ENCODE data around the gene CCDC15. TPM values are rescaled to one million over a fixed set of nuclear protein-coding genes. Genes with fewer than 3 reads are reported as not detected.

Gene CCDC15
- total and polyA plus RNA-seq, 2 of the 13 experiments (the other 11 are each of a cell fraction or from before 2014, with no cell fraction given) = 2.2 to 4.6 TPM

DNA sequence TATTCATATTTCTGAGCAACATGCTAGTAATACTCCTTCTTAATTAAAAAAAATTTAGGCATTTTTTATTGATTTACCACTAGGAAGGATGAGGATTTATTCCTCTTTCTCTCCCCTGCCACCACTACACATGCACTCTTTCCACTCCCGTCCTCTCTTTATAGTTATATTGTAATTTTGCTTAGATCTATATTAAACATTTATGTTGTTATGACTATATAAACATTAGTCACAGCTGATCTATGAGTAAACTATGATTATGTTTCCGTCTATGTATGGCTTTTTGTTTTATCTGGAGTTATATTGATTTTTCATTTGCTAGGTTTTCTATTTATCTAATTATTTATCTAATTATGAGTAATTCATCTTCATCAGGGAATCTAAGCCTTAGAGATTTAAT, 17.8 kb downstream of the CCDC15 start:
- Histone ChIP-seq H3K4me3 (replicated peaks in 1 of 3; ENCODE audit: insufficient read depth in 1 of 3, low read depth in 2 of 3, low read length in 3 of 3) (no peak overlapping the region), H3K4me2 (ENCODE audit: low read depth, low read length) (no peak overlapping the region), H3K27me3 (ENCODE audit: control insufficient read depth in 1 of 2, insufficient read depth in 2 of 2, low read length in 2 of 2) (no peaks in the 10 kb centered on the region), H3K36me3 (replicated peaks in 1 of 2; ENCODE audit: control insufficient read depth in 1 of 2, insufficient read depth in 2 of 2, low read length in 2 of 2) (no peaks in the 10 kb centered on the region), H4K20me1 (ENCODE audit: insufficient read depth, low read length) (no peaks in the 10 kb centered on the region), H3K79me2 (ENCODE audit: insufficient read depth, low read length) (no peaks in the 10 kb centered on the region), H2AFZ (ENCODE audit: low read length) (no peak overlapping the region), H3K9ac (ENCODE audit: insufficient read depth, low read depth, low read length) (no peak overlapping the region), H3K27ac (ENCODE audit: extremely low read length, insufficient read depth, low read length) (no peak overlapping the region), H3K9me3 (ENCODE audit: low read length) (no peaks in the 10 kb centered on the region), H3K4me1 (ENCODE audit: insufficient read depth, low read length) (no peaks in the 10 kb centered on the region)
- CTCF ChIA-PET (ENCODE audit: low intra/inter-chr PET ratio, low total read pairs) = no interaction called here
- FAIRE-seq (no peak), ATAC-seq (no peak), DNase-seq (ENCODE audit: low spot score) (no peak)
- WGBS (ENCODE audit: low lambda C conversion rate) = 97% methylated on average over 2 of the region's 2 CpGs
- POLR2A ChIA-PET = interaction anchor here (1.3 kb wide), 1 partner anchor 143 kb away, joined by 3 read pairs; no protein-coding TSS in a partner anchor
- TF ChIP-seq CREB3 (CRISPR knock-in tag; IDR thresholded peaks at IDR 0.05) (no peak), HNRNPUL1 (IDR thresholded peaks at IDR 0.05; ENCODE audit: low read depth, low read length) (no peak), TGIF2 (CRISPR knock-in tag; IDR thresholded peaks at IDR 0.05) (no peak), SP2 (CRISPR knock-in tag; IDR thresholded peaks at IDR 0.05) (no peak)
- intact Hi-C loops (cut with micrococcal nuclease; ENCODE audit: unreplicated experiment) = loop anchor here (2.0 kb wide), 1 partner anchor 169 kb away; no protein-coding TSS in a partner anchor
- in situ Hi-C loops (cut with HindIII; ENCODE audit: extremely low pct_ligation_motif_present, low pct_unique_long_range_greater_than_20kb) = loop anchor here (10.0 kb wide), 1 partner anchor 173 kb away; no protein-coding TSS in a partner anchor
- no TSS peak for BruUV-seq (replicated peaks)

GRCh38 chr11:124976531-124976930, 22.5 kb downstream of the CCDC15 start:
- no peak overlapping the region for H3K9ac ChIP-seq (ENCODE audit: insufficient read depth, low read depth, low read length)
- intact Hi-C loops (cut with micrococcal nuclease; ENCODE audit: unreplicated experiment) (no loop called here), in situ Hi-C loops (cut with HindIII; ENCODE audit: extremely low pct_ligation_motif_present, low pct_unique_long_range_greater_than_20kb) (loop anchor here (10.0 kb wide), 1 partner anchor 168 kb away; no protein-coding TSS in a partner anchor)
- no peak for TF ChIP-seq SRSF4 (IDR thresholded peaks at IDR 0.05; ENCODE audit: low read depth, low read length, poor library complexity, severe bottlenecking)
- TF ChIP-seq TEAD2 (CRISPR knock-in tag; IDR thresholded peaks at IDR 0.05) = no peak
- TF ChIP-seq ARNT2 (CRISPR knock-in tag; IDR thresholded peaks at IDR 0.05; ENCODE audit: low read depth) = no peak
- TF ChIP-seq LBX2 (CRISPR knock-in tag; IDR thresholded peaks at IDR 0.05; ENCODE audit: borderline replicate concordance) = no peak
- no peak for TF ChIP-seq LRRFIP1 (CRISPR knock-in tag; conservative IDR thresholded peaks at IDR 0.05)
- TF ChIP-seq, protein P1, sequence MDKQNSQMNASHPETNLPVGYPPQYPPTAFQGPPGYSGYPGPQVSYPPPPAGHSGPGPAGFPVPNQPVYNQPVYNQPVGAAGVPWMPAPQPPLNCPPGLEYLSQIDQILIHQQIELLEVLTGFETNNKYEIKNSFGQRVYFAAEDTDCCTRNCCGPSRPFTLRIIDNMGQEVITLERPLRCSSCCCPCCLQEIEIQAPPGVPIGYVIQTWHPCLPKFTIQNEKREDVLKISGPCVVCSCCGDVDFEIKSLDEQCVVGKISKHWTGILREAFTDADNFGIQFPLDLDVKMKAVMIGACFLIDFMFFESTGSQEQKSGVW (CRISPR knock-in tag; IDR thresholded peaks at IDR 0.05; ENCODE audit: borderline replicate concordance) = no peak
- TF ChIP-seq ZBTB21 (CRISPR knock-in tag; IDR thresholded peaks at IDR 0.05) = no peak
- H3K4me3 ChIP-seq (replicated peaks in 1 of 3; ENCODE audit: insufficient read depth in 1 of 3, low read depth in 2 of 3, low read length in 3 of 3) = no peak overlapping the region
- ChIA-PET CTCF (ENCODE audit: low intra/inter-chr PET ratio, low total read pairs) (no interaction called here), POLR2A (no interaction called here)
- peaks cover 9% of the 10 kb centered on the region; the same call in 1 of the 2 replicates for H3K9me3 ChIP-seq (ENCODE audit: low read length)
- no peaks in the 10 kb centered on the region for H3K4me1 ChIP-seq (ENCODE audit: insufficient read depth, low read length)
- WGBS (ENCODE audit: low lambda C conversion rate) = 89% methylated on average over 3 of the region's 3 CpGs
- H3K27me3 ChIP-seq (ENCODE audit: control insufficient read depth in 1 of 2, insufficient read depth in 2 of 2, low read length in 2 of 2) = no peaks in the 10 kb centered on the region
- no peak overlapping the region for H2AFZ ChIP-seq (ENCODE audit: low read length)
- BruUV-seq (replicated peaks) = no TSS peak
- no peaks in the 10 kb centered on the region for H3K36me3 ChIP-seq (replicated peaks in 1 of 2; ENCODE audit: control insufficient read depth in 1 of 2, insufficient read depth in 2 of 2, low read length in 2 of 2)
- no peak for DNase-seq (ENCODE audit: low spot score)
- no peaks in the 10 kb centered on the region for H3K79me2 ChIP-seq (ENCODE audit: insufficient read depth, low read length)
- FAIRE-seq = no peak
- no peak for ATAC-seq
- H3K27ac ChIP-seq (ENCODE audit: extremely low read length, insufficient read depth, low read length) = no peak overlapping the region
- H3K4me2 ChIP-seq (ENCODE audit: low read depth, low read length) = no peak overlapping the region
- H4K20me1 ChIP-seq (ENCODE audit: insufficient read depth, low read length) = no peaks in the 10 kb centered on the region

All from HepG2 (cell line).